ES-I3 (cell line): Measurements from ENCODE around the gene LRRC55.

ENCODE experiments used
- H3K36me3 ChIP-seq: 2 replicates; pipeline ENCODE4 v1.6.1; 2013; ENCODE audit warnings: mild to moderate bottlenecking, low read length, control low read depth, moderate library complexity; ENCODE audit not compliant: insufficient read depth
- H3K4me1 ChIP-seq: 2 replicates; pipeline ENCODE4 v1.6.1; 2013; ENCODE audit warnings: mild to moderate bottlenecking, control low read depth, low read length; ENCODE audit not compliant: insufficient read depth
- H3K9ac ChIP-seq: 2 replicates; pipeline ENCODE4 v1.6.1; 2013; ENCODE audit warnings: low read depth, mild to moderate bottlenecking, low read length, moderate library complexity
- H3K9me3 ChIP-seq: 2 replicates; pipeline ENCODE4 v1.6.1; 2013; ENCODE audit warnings: mild to moderate bottlenecking, low read length, moderate library complexity; ENCODE audit not compliant: control insufficient read depth, insufficient read depth

LRRC55 gene

GRCh38 chr11:57224537-57224936, 42.8 kb downstream of the LRRC55 start:
- H3K9ac ChIP-seq = no peak overlapping the region
- H3K36me3 ChIP-seq = no peaks in the 10 kb centered on the region
- no peaks in the 10 kb centered on the region for H3K9me3 ChIP-seq
- H3K4me1 ChIP-seq = peaks cover 10% of the 10 kb centered on the region; the same call in 1 of the 2 replicates

GRCh38 chr11:57228600-57228999, 46.8 kb downstream of the LRRC55 start:
- Histone ChIP-seq H3K9ac (no peak overlapping the region), H3K9me3 (no peaks in the 10 kb centered on the region), H3K4me1 (peaks cover 8% of the 10 kb centered on the region; the same call in 1 of the 2 replicates), H3K36me3 (no peaks in the 10 kb centered on the region)

GRCh38 chr11:57230316-57230715, 48.6 kb downstream of the LRRC55 start:
- H3K9ac ChIP-seq = no peak overlapping the region
- peaks cover 11% of the 10 kb centered on the region; the same call in 1 of the 2 replicates for H3K4me1 ChIP-seq
- H3K36me3 ChIP-seq = no peaks in the 10 kb centered on the region
- H3K9me3 ChIP-seq = no peaks in the 10 kb centered on the region

- peaks cover 11% of the 10 kb centered on the region; the same call in 1 of the 2 replicates for H3K4me1 ChIP-seq
- H3K9ac ChIP-seq = no peak overlapping the region; the same call in 1 of the 2 replicates
- no peaks in the 10 kb centered on the region for H3K36me3 ChIP-seq
- H3K9me3 ChIP-seq = no peaks in the 10 kb centered on the region
Observed at GRCh38 chr11:57230791-57231538, 49.2 kb downstream of the LRRC55 start.

- H3K4me1 ChIP-seq = peaks cover 12% of the 10 kb centered on the region; the same call in 1 of the 2 replicates
- H3K36me3 ChIP-seq = no peaks in the 10 kb centered on the region
- H3K9me3 ChIP-seq = no peaks in the 10 kb centered on the region
- H3K9ac ChIP-seq = no peak overlapping the region
Observed at GRCh38 chr11:57231539-57232253, 49.9 kb downstream of the LRRC55 start.

- Histone ChIP-seq H3K9ac (no peak overlapping the region; the same call in 1 of the 2 replicates), H3K4me1 (peaks cover 21% of the 10 kb centered on the region; the same call in 1 of the 2 replicates), H3K9me3 (no peaks in the 10 kb centered on the region), H3K36me3 (no peaks in the 10 kb centered on the region)
Observed at GRCh38 chr11:57233702-57234101, 51.9 kb downstream of the LRRC55 start.

- H3K36me3 ChIP-seq = no peaks in the 10 kb centered on the region
- H3K9ac ChIP-seq = no peak overlapping the region
- H3K9me3 ChIP-seq = no peaks in the 10 kb centered on the region
- H3K4me1 ChIP-seq = peaks cover 22% of the 10 kb centered on the region
Observed at GRCh38 chr11:57235761-57236703, 54.3 kb downstream of the LRRC55 start.

- Histone ChIP-seq H3K9ac (no peak within 1 kb of the TSS; the same call in 1 of the 2 replicates), H3K9me3 (no peaks in the 10 kb centered on the region), H3K4me1 (peaks cover 21% of the 10 kb centered on the region), H3K36me3 (no peaks in the 10 kb centered on the region)
Observed at GRCh38 chr11:57237204-57237681, 55.5 kb downstream of the LRRC55 start, which contains the start of gene APLNR. TSS of gene APLNR (minus strand) at chr11:57237250. CDS start at chr11:57237004, 246 bp downstream.

- Histone ChIP-seq H3K9me3 (no peaks in the 10 kb centered on the region), H3K36me3 (no peaks in the 10 kb centered on the region), H3K4me1 (peaks cover 21% of the 10 kb centered on the region)
Observed at GRCh38 chr11:57239348-57239747, 57.6 kb downstream of the LRRC55 start.

GRCh38 chr11:57240007-57240406, 58.3 kb downstream of the LRRC55 start:
- peaks cover 17% of the 10 kb centered on the region for H3K4me1 ChIP-seq
- no peaks in the 10 kb centered on the region for H3K36me3 ChIP-seq
- H3K9ac ChIP-seq = no peak overlapping the region
- H3K9me3 ChIP-seq = no peaks in the 10 kb centered on the region

More at GRCh38 chr11:57239348-57239747, 57.6 kb downstream of the LRRC55 start:
- H3K9ac ChIP-seq = no peak overlapping the region

GRCh38 chr11:57240757-57241156, 59.0 kb downstream of the LRRC55 start:
- Histone ChIP-seq H3K36me3 (no peaks in the 10 kb centered on the region), H3K9ac (no peak overlapping the region), H3K4me1 (peaks cover 17% of the 10 kb centered on the region), H3K9me3 (no peaks in the 10 kb centered on the region)
